Measurements from ENCODE around the gene SLC41A3. TPM values are rescaled to one million over a fixed set of nuclear protein-coding genes. Genes with fewer than 3 reads are reported as not detected.

SLC41A3 gene
- total and polyA plus RNA-seq, 2 of the 8 experiments (the other 6 are each of a cell fraction or from before 2014, with no cell fraction given) = 30.2 to 56.4 TPM

DNA sequence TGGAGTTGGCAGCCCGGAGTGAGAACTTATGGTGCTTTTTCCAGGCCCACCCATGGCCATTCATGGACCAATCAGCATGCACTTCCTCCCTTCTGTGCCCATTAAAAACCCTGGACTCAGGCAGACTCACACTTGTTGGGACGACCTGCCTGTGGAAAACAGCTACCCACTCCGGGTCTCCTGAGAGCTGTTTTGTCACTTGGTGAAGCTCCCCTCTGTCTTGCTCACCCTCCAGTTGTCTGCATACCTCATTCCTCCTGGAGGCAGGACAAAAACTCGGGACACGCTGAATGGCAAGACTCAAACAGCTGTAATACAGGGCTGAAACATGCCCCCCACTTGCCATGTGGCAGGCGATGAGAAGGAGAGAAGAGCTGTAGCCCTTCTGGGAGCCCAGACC is 79.7 kb downstream of the SLC41A3 start:
- Histone ChIP-seq H3K79me1 (ENCODE audit: low read depth, low read length) (no peaks in the 10 kb centered on the region), H3K18ac (ENCODE audit: extremely low read depth, low read length) (no peak overlapping the region), H3K23ac (ENCODE audit: insufficient read length) (no peak overlapping the region), H3K27ac (ENCODE audit: low read depth, low read length) (no peak overlapping the region; the same call in 1 of the 2 replicates), H2BK20ac (ENCODE audit: low read length) (no peak overlapping the region), H2AK5ac (ENCODE audit: low read depth, low read length) (no peak overlapping the region), H2BK12ac (ENCODE audit: low read depth, low read length) (no peak overlapping the region), H3K4me2 (ENCODE audit: insufficient read depth in 1 of 2, low read depth in 2 of 2, low read length in 2 of 2) (no peak overlapping the region), H3K4me3 (ENCODE audit: extremely low read depth in 1 of 4, insufficient read depth in 2 of 4, low read depth in 3 of 4, low read length in 4 of 4) (no peak overlapping the region), H3K9ac (replicated peaks in 1 of 4; ENCODE audit: extremely low read depth in 1 of 4, low read depth in 3 of 4, low read length in 3 of 4) (no peak overlapping the region), H2BK15ac (ENCODE audit: low read length) (no peak overlapping the region), H4K20me1 (replicated peaks in 1 of 2; ENCODE audit: control insufficient read depth in 1 of 2, insufficient read depth in 2 of 2, low read length in 2 of 2) (peaks cover 0 to 4% of the 10 kb centered on the region in 2 experiments), H3K79me2 (ENCODE audit: control insufficient read depth in 1 of 2, insufficient read depth in 2 of 2, low read length in 2 of 2) (no peaks in the 10 kb centered on the region), H2BK120ac (replicated peaks; ENCODE audit: low read depth, low read length) (no peak overlapping the region), H4K91ac (replicated peaks; ENCODE audit: insufficient read length, low read length) (no peak overlapping the region), H3K27me3 (replicated peaks in 1 of 4; ENCODE audit: control insufficient read depth in 3 of 4, extremely low read depth in 1 of 4, insufficient read depth in 3 of 4, low read length in 3 of 4) (no peaks in the 10 kb centered on the region), H2AFZ (ENCODE audit: low read length) (no peak overlapping the region), H3K9me3 (ENCODE audit: insufficient read depth in 2 of 2, low read depth in 1 of 2, low read length in 1 of 2) (peaks cover 0 to 3% of the 10 kb centered on the region in 2 experiments; a peak in 1 of 4 replicates), H2BK5ac (ENCODE audit: low read depth, low read length) (no peak overlapping the region), H4K5ac (ENCODE audit: insufficient read length, low read depth, low read length) (no peak overlapping the region), H3K4ac (replicated peaks; ENCODE audit: insufficient read length, low read depth, low read length) (no peak overlapping the region), H3K14ac (ENCODE audit: insufficient read length) (no peak overlapping the region), H3K36me3 (ENCODE audit: control insufficient read depth in 2 of 4, insufficient read depth in 4 of 4, low read length in 3 of 4) (peaks cover 0 to 3% (median 0%) of the 10 kb centered on the region in 4 experiments; a peak in 3 of 8 replicates), H3K23me2 (ENCODE audit: low read depth, low read length) (no peaks in the 10 kb centered on the region), H3K56ac (replicated peaks; ENCODE audit: insufficient read length, low read depth, low read length) (no peak overlapping the region), H3K4me1 (replicated peaks in 1 of 4; ENCODE audit: control insufficient read depth in 3 of 4, insufficient read depth in 4 of 4, low read length in 3 of 4) (no peaks in the 10 kb centered on the region), H4K8ac (ENCODE audit: extremely low read depth, insufficient read depth, low read length) (no peak overlapping the region)
- ChIA-PET POLR2A (ENCODE audit: partially characterized antibody) (interaction anchor here (1.6 kb wide), 1 partner anchor 18 kb away, joined by 5 read pairs; no protein-coding TSS in a partner anchor), CTCF (ENCODE audit: partially characterized antibody) (interaction anchor here (0.8 to 1.3 kb wide), 4 partner anchors 9 to 64 kb away, joined by 3 read pairs; no protein-coding TSS in a partner anchor)
- TF ChIP-seq ASH2L (IDR thresholded peaks at IDR 0.05; ENCODE audit: low read length) (no peak), RFX5 (IDR thresholded peaks at IDR 0.05; ENCODE audit: borderline replicate concordance, low read depth, low read length) (no peak), TCF12 (IDR thresholded peaks at IDR 0.05; ENCODE audit: low read depth, low read length) (no peak), MAX (IDR thresholded peaks at IDR 0.05) (no peak), CBX8 (IDR thresholded peaks at IDR 0.05; ENCODE audit: borderline replicate concordance, low read depth, low read length) (no peak), CREB1 (IDR thresholded peaks at IDR 0.05) (no peak), ZNF274 (IDR thresholded peaks at IDR 0.05; ENCODE audit: borderline replicate concordance, extremely low read depth, low read length) (no peak), JUND (IDR thresholded peaks at IDR 0.05; ENCODE audit: low read length) (no peak), SP4 (IDR thresholded peaks at IDR 0.05; ENCODE audit: low read length) (no peak), RBBP5 (IDR thresholded peaks at IDR 0.05; ENCODE audit: borderline replicate concordance, low read depth, low read length) (no peak)
- FAIRE-seq = no peak
- 89% methylated on average over 6 of the region's 6 CpGs; no CpG with 5 or more reads in 1 of the 2 experiments for WGBS, 2 experiments (ENCODE audit: extremely low coverage in 1 of 2, insufficient coverage in 1 of 2, insufficient read length in 1 of 2, insufficient replicate concordance in 2 of 2, low coverage in 1 of 2, low lambda C conversion rate in 2 of 2, missing lambda C conversion rate in 1 of 2)
- no peak for DNase-seq (ENCODE audit: low read depth in 1 of 2, low spot score in 2 of 2)
